ENCODE results near the gene SND1.

Gene SND1

GRCh38 chr7:128076796-128077271, 424.8 kb downstream of the SND1 start:
- H3K27me3 Mint-ChIP-seq = no peaks in the 10 kb centered on the region
- H3K4me3 Mint-ChIP-seq = no peak overlapping the region
- no peak for DNase-seq
- ATAC-seq = no peak
- H3K9me3 Mint-ChIP-seq = no peaks in the 10 kb centered on the region
- H3K27ac Mint-ChIP-seq = no peak overlapping the region
- peaks cover 11% of the 10 kb centered on the region for H3K4me1 Mint-ChIP-seq

DNA sequence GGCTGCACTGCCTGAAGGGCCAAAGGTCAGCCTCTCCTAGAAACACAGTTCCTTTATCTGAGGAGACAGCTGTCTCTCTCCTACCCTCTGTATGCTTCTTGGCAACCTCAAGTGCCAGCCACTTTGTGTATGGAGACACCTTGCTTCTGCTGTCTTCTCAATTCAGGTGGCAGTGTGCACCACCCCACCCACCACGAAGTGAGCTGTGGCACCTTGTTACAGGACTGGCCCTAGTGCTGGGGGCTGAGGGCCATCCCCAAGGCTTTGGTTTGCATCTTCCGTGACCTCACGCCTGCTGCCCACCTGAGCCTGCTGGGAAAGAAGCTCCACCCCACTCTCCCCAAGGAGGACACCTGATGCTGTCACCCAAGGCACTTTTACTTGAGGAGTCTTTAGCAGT, 426.3 kb downstream of the SND1 start:
- Mint-ChIP-seq H3K4me3 (no peak overlapping the region), H3K27me3 (no peaks in the 10 kb centered on the region), H3K4me1 (peaks cover 11% of the 10 kb centered on the region), H3K9me3 (no peaks in the 10 kb centered on the region), H3K27ac (peak overlapping the region in 1 of 2 donors; percentile 48)
- DNase-seq = no peak
- ATAC-seq = no peak

GRCh38 chr7:128080169-128080568, 428.2 kb downstream of the SND1 start:
- Mint-ChIP-seq H3K4me1 (peaks cover 6% of the 10 kb centered on the region), H3K27me3 (no peaks in the 10 kb centered on the region), H3K9me3 (no peaks in the 10 kb centered on the region), H3K27ac (no peak overlapping the region), H3K4me3 (no peak overlapping the region)
- ATAC-seq = no peak
- no peak for DNase-seq

- H3K4me1 Mint-ChIP-seq = no peaks in the 10 kb centered on the region
- H3K9me3 Mint-ChIP-seq = no peaks in the 10 kb centered on the region
- H3K4me3 Mint-ChIP-seq = no peak overlapping the region
- DNase-seq = no peak
- ATAC-seq = no peak
- H3K27ac Mint-ChIP-seq = no peak overlapping the region
- no peaks in the 10 kb centered on the region for H3K27me3 Mint-ChIP-seq
Measured at GRCh38 chr7:128081351-128081750, 429.4 kb downstream of the SND1 start.

GRCh38 chr7:128081808-128082207, 429.8 kb downstream of the SND1 start:
- no peaks in the 10 kb centered on the region for H3K27me3 Mint-ChIP-seq
- ATAC-seq = no peak
- peak overlapping the region in 1 of 2 donors; percentile 27 for H3K27ac Mint-ChIP-seq
- H3K4me1 Mint-ChIP-seq = no peaks in the 10 kb centered on the region
- no peak for DNase-seq
- H3K4me3 Mint-ChIP-seq = no peak overlapping the region
- no peaks in the 10 kb centered on the region for H3K9me3 Mint-ChIP-seq

- H3K27ac Mint-ChIP-seq = peak overlapping the region in 1 of 2 donors; percentile 72
- H3K4me1 Mint-ChIP-seq = no peaks in the 10 kb centered on the region
- no peaks in the 10 kb centered on the region for H3K27me3 Mint-ChIP-seq
- ATAC-seq = no peak
- no peaks in the 10 kb centered on the region for H3K9me3 Mint-ChIP-seq
- no peak overlapping the region for H3K4me3 Mint-ChIP-seq
- DNase-seq = no peak
Measured at GRCh38 chr7:128082431-128082830, 430.4 kb downstream of the SND1 start.

- no peak for ATAC-seq
- H3K4me1 Mint-ChIP-seq = no peaks in the 10 kb centered on the region
- no peak for DNase-seq
- H3K4me3 Mint-ChIP-seq = no peak overlapping the region
- H3K27me3 Mint-ChIP-seq = no peaks in the 10 kb centered on the region
- peak overlapping the region in 1 of 2 donors; percentile 58 for H3K27ac Mint-ChIP-seq
- no peaks in the 10 kb centered on the region for H3K9me3 Mint-ChIP-seq
Measured at GRCh38 chr7:128084896-128085608, 433.1 kb downstream of the SND1 start.

- H3K27ac Mint-ChIP-seq = peak overlapping the region; percentile 5 to 11
- ATAC-seq (no peak), DNase-seq (no peak)
- H3K9me3 Mint-ChIP-seq = no peaks in the 10 kb centered on the region
- H3K4me3 Mint-ChIP-seq = no peak overlapping the region
- H3K4me1 Mint-ChIP-seq = no peaks in the 10 kb centered on the region
- H3K27me3 Mint-ChIP-seq = no peaks in the 10 kb centered on the region
Measured at GRCh38 chr7:128090492-128090891, 438.5 kb downstream of the SND1 start.

DNA sequence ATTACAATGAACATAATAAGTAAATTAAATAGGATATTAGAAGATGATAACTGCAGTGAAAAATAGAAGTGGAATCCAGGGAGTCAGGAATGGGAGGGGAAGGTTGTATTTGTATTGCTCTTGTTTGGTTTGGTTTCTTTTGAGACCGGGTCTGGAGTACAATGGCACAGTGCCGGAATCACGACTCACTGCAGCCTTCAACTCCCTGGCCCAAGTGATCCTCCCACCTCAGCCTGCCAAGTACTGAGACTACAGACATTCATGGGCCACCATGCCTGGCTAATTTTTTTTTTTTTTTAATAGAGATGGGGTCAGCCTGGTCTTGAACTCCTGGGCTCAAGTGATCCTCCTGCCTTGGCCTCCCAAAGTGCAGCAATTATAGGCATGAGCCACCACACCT, 439.1 kb downstream of the SND1 start:
- H3K27ac Mint-ChIP-seq = no peak overlapping the region
- ATAC-seq = no peak
- no peak overlapping the region for H3K4me3 Mint-ChIP-seq
- no peaks in the 10 kb centered on the region for H3K27me3 Mint-ChIP-seq
- H3K4me1 Mint-ChIP-seq = no peaks in the 10 kb centered on the region
- no peaks in the 10 kb centered on the region for H3K9me3 Mint-ChIP-seq
- DNase-seq = no peak

- Mint-ChIP-seq H3K27ac (no peak overlapping the region), H3K9me3 (no peaks in the 10 kb centered on the region)
Measured at GRCh38 chr7:128092221-128092620, 440.2 kb downstream of the SND1 start.

DNA sequence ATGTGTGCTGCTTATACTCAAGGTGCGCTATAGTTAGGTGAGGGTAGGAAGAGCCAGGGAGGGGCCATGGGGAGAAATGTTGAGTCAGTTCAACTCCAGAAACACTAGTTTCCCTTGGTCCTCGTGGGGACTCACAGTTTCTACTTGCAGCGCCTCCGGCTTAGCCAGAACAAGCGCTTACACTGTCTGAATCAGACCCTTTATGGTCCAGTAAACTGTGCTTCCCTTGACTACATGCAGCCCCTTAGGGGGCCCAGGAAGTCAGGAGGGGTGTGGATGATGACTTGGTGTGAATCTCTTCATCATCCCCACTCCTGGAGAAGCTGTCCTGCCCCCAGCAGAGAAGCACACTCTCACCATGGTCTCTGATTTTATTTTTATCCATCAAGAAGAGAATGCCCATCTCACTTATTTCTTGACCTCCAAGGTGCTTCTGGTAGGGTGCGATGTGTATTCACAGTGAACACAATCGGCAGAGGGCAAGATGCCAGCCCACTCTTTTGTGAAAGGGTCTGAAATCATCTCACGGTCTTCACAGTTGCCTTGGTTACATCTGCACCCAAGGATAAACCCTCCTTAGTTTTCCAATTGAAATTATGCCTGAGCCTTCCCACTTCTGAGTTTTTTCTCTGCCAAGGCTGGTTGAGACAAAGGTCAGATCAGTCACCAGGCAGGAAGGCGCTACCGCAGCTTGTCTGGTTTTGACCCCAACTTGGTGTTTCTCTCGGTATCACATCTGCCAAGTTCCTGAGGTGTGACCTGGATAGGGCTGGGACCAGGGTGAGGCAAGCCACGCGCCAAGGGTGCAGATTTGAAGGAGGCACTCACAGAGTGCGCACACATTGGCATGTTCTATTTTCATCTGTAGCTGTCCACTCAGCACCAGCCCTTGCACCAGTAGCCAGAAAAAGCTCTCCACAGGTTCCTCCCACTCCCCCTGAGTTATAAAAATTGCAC, 441.9 kb downstream of the SND1 start:
- no peaks in the 10 kb centered on the region for H3K27me3 Mint-ChIP-seq
- peak overlapping the region in 1 of 2 donors; percentile 59 for H3K27ac Mint-ChIP-seq
- peaks cover 1% of the 10 kb centered on the region for H3K4me1 Mint-ChIP-seq
- ATAC-seq (no peak), DNase-seq (no peak)
- no peaks in the 10 kb centered on the region for H3K9me3 Mint-ChIP-seq
- no peak overlapping the region for H3K4me3 Mint-ChIP-seq

More at GRCh38 chr7:128092221-128092620, 440.2 kb downstream of the SND1 start:
- Mint-ChIP-seq H3K27me3 (no peaks in the 10 kb centered on the region), H3K4me3 (no peak overlapping the region), H3K4me1 (no peaks in the 10 kb centered on the region)
- ATAC-seq (no peak), DNase-seq (no peak)

DNA sequence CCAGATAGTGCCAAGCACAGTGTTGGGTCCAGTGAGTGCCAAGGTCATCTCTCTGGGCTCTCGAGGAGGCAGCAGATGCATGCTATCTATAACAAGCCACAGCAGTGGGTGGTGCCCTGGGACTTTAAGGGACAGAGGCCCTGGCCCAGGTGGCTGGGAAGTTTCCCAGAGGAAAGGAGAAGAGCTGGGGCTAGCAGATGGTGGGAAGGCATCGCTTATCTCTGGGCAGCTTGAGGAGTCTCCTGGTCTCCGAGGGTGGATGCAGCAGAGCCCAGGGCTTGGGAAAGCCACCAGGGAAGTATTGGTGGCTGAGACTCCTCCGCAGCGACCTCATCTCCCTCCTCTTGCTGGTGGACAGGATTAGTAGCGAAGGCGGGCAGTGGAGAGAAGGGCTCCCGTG, 442.7 kb downstream of the SND1 start:
- no peaks in the 10 kb centered on the region for H3K9me3 Mint-ChIP-seq
- DNase-seq (no peak), ATAC-seq (no peak)
- H3K4me3 Mint-ChIP-seq = no peak overlapping the region
- peak overlapping the region in 1 of 2 donors; percentile 82 for H3K27ac Mint-ChIP-seq
- no peaks in the 10 kb centered on the region for H3K27me3 Mint-ChIP-seq
- H3K4me1 Mint-ChIP-seq = peaks cover 9% of the 10 kb centered on the region

- no peak for ATAC-seq
- Mint-ChIP-seq H3K27ac (peak overlapping the region in 1 of 2 donors; percentile 80), H3K4me1 (peaks cover 32% of the 10 kb centered on the region), H3K9me3 (no peaks in the 10 kb centered on the region), H3K27me3 (no peaks in the 10 kb centered on the region), H3K4me3 (no peak overlapping the region)
- no peak for DNase-seq
Measured at GRCh38 chr7:128097211-128097731, 445.3 kb downstream of the SND1 start.

DNA sequence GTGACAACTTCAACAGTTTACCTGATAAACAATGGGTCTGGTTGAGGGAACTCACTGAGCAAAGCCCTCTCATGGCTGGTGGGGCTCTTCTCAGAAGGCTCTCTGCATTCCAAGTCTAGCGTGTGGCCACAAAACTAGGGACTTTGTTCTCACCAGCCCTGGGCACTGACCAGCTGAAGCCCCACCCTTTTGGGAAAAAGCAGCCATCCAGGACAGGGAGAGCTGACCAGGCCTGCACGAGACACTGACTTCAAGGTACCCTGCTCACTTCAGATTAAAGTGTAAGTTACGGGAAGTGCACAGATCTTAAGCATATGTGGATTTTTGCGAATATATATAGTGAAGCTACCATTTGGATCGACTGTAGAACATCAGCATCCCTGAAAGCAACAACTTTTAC, 446.6 kb downstream of the SND1 start:
- H3K27me3 Mint-ChIP-seq = no peaks in the 10 kb centered on the region

GRCh38 chr7:128099204-128099671, 447.2 kb downstream of the SND1 start:
- H3K9me3 Mint-ChIP-seq = no peaks in the 10 kb centered on the region
- H3K4me3 Mint-ChIP-seq = no peak overlapping the region
- ATAC-seq (peak; percentile 44), DNase-seq (no peak)
- H3K27ac Mint-ChIP-seq = peak overlapping the region in 1 of 2 donors; percentile 16
- no peaks in the 10 kb centered on the region for H3K27me3 Mint-ChIP-seq
- peaks cover 43% of the 10 kb centered on the region for H3K4me1 Mint-ChIP-seq

More for the DNA sequence above, 446.6 kb downstream of the SND1 start:
- peak overlapping the region in 1 of 2 donors; percentile 16 for H3K27ac Mint-ChIP-seq
- peaks cover 39% of the 10 kb centered on the region for H3K4me1 Mint-ChIP-seq
- DNase-seq (no peak), ATAC-seq (no peak)
- H3K9me3 Mint-ChIP-seq = no peaks in the 10 kb centered on the region
- H3K4me3 Mint-ChIP-seq = no peak overlapping the region
